ENCODE data around the gene PPY. TPM values are rescaled to one million over a fixed set of nuclear protein-coding genes. Genes with fewer than 3 reads are reported as not detected.
"Not testable (repeated sequence)": the region's sequence is repeated elsewhere in the genome, so short reads cannot be mapped to it uniquely, and the experiment has no call there.

PPY gene
- total RNA-seq, 2 experiments from 2014 or later: not detected

DNA sequence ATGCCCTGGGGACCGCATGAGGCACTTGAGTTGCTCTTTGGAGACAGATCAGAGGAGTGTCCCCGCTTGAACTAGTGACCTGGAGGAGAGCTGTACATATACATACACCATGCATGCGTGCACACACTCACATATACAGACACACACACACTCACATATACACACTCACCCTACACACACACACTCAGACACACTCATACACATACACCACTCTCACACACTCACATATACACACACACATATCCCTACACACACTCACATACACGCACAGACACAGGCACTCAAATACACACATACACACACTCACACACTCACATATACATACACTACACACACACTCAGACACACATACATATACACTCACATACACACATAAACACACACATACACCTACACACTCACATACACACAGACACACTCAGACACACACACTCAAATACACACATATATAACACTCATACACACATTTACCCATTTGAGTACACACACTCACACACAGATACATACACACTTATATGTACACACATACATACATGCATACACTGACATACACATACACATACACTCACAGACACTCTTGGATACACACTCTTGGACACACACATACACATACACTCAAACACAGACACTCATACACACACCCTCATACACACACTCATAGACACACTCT lies 29.5 kb downstream of the PPY start:
- ChIA-PET CTCF (interaction anchor here (1.2 kb wide), 1 partner anchor 15 kb away, joined by 3 read pairs; no protein-coding TSS in a partner anchor), POLR2A (no interaction called here)

DNA sequence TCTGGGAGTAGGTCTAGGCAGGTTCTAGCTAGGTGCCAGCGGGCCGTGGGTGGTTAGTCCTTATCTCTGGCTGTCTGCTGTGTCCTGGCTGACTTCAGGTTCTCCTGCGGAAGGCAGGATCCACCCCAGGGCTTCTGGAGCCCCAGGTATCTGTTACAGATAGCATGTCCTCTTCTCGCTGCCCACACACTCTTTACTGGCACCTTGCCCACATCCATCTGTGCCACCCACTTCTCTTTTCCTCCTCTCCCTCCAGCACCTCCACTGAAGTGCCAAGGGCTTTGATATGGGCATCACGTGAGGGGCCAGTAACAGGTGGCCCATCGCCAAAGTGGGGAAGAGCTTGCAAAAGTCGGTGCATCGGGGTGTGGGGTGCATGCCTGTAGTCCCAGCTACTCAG lies 30.4 kb downstream of the PPY start:
- POLR2A ChIA-PET: no interaction called here
- CTCF ChIA-PET: interaction anchor here (1.2 kb wide), 1 partner anchor 16 kb away, joined by 3 read pairs; no protein-coding TSS in a partner anchor

DNA sequence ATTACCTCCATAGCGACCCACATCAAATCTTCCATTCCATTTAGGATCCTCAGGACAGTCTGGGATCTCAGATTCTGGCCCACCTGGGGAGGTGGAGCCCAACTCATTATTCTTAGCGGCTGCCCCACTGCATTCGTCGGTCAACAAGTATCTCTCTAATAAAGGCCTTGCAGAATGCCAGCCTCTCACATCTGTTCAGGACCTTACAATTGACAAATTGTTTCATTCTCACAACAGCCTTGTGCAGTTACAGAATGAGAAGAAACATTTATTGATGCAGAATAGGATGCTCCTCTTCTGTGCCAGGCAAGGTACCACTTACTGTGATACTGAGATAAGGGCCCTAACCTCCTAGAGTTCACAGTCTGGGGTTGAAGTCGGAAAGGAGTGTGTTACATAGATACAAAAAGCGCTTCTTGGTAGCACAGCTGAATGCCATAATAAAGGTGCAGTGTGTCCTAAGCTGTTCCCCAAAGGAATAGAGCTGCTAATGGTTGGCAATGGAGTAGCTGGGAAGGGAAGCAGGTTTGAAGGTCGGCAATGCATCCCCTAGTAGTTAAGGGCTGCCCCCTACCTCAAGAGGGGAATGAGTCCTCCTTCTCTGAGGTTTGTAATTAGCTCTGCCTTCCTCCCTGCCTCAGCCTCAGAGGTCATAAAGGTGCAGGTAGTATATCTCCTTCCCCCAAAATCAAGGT lies 32.6 kb downstream of the PPY start:
- POLR2A ChIA-PET: no interaction called here
- CTCF ChIA-PET: interaction anchor here (0.8 to 2.7 kb wide), 9 partner anchors 9 to 86 kb away, joined by 3 to 13 read pairs (median 4); no protein-coding TSS in a partner anchor

DNA sequence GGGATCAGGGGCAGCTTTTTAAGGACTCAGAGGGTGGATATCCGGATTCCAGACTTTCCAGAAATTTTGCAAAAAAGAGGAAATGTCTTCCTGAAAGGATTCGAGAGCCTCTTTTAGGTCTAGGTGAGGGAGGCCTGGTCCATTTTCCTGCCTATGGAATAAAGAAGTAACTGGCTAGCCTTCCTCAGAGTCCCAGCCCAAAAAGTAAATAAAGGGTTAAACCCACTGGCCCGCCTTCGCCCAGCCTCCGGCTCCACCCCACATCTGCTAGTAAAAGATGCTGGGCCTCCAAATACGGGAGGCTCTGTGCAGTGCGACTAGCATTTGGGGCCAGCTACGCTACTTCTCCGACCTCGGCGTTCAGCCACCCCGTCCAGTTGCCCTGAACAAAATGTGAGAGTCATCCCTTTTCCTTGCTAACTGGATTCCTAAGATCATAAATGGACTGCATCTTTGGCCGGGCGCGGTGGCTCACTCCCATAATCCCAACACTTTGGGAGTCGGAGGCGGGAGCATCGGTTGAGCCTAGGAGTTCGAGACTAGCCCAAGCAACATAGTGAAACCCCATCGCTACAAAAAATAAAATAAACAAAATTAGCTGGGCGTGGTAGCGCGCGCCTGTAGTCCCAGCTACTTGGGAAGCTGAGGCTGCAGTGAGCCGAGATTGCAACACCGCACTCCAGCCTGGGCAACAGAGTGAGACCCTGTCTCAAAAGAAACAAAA lies 34.1 kb downstream of the PPY start:
- POLR2A ChIA-PET: no interaction called here

DNA sequence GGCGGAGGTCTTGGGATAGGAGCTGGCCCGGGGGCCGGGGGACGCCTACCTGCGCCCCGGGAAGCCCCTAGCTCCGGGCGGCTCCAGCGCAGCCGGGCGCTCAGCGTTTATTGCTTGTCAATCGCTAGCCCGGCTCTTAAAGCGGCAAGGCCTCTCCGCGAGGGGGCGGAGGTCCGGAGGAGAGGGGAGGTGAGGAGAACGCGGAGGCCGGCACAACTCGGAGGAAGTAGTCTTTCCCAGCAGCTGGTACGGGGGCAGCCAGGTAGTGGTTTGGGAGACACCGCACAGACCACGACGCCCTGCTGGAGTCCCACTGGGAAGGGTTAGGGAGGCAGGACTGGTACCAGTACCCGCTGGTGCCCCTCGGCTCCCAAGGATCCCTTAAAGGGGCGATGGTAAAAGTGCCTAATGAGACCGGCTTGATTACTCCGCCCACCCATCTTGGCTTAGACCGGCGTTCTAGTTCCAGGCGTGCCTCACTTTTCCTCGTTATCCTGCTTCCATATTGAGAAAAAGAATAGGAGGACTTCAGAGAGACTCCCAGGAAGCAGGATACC lies 34.8 kb downstream of the PPY start, which contains the start of gene MPP2:
MPP2 (minus strand) TSS at position 112 of the 557 bp plus-strand sequence. CDS start 3,076 bp downstream, outside the sequence.
- ChIA-PET CTCF (interaction anchor here (0.8 to 1.7 kb wide), 2 partner anchors 10 to 27 kb away, joined by 3 to 4 read pairs; no protein-coding TSS in a partner anchor), POLR2A (interaction anchor here (0.6 kb wide), 1 partner anchor 694 kb away, joined by 10 read pairs; no protein-coding TSS in a partner anchor)

More for the DNA sequence above, 34.1 kb downstream of the PPY start:
- CTCF ChIA-PET: interaction anchor here (1.2 to 2.6 kb wide), 4 partner anchors 11 to 36 kb away, joined by 3 to 13 read pairs (median 7); no protein-coding TSS in a partner anchor

DNA sequence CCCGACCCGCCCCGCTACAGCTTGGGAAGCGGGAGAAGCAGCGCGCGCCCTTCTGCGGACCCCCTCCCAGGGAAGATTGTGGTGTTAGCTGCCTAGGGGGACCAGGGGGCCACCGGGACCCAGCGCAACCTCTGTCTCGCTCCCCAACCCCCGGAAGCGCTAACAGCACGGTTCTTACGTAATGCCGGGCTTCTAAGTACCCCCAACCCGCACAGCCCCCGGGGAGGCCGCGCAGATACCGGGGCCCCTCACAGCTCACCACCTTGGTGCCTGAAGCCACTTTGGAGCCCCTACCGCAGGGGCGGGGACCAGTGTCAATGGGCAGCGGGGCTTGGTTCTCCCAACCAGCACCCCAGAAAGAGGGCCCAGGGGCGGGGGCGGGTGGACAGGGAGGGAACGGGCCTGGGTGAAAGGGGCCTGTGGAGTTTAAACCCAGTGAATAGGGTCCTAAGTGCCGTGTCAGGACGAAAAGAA lies 35.3 kb downstream of the PPY start:
- ChIA-PET POLR2A (interaction anchor here (0.6 kb wide), 1 partner anchor 693 kb away, joined by 10 read pairs; no protein-coding TSS in a partner anchor), CTCF (interaction anchor here (0.8 to 1.7 kb wide), 2 partner anchors 10 to 27 kb away, joined by 3 to 4 read pairs; no protein-coding TSS in a partner anchor)

DNA sequence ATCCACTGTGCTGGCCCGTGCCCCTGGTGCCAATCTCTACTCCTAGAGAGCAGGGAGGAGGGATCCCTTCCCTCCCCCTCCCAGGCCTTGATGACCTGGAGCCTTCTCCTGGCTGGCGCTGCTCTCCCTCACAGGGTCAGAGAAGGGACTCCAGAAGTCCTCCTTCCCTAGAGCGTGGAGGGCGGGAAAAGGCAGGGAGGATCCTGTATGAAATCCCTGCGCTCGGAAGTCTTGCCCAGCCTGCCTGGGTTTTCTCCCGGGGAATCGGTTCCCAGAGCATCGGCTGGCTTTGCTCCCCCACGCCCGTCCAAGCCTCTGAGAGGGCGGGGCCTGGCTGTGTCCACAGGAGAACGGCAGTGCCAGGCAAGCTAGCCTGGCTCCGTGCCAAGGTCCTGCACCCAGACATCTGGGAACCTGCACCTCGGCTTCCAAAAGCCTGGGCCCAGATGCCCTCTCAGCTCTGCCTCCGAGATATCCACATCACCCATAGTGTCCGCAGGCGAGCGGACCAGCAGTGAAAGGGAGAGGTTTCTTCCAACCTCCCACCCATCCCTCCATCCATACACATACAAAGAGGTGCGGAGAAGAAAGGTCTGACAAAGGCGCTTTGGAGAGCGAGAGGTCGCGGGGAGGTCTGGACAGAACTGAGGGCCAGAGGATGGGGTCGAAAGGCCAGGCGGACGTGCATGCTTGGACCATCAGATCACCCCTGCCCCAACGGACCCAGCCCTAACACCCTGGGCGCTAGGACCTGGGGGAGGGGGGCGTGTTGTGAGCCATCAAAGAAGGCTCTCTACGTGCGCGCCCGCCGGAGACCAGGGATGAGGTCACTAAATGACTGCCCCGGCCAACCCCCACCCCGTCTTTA lies 36.1 kb downstream of the PPY start:
- ChIA-PET CTCF (no interaction called here), POLR2A (no interaction called here)

DNA sequence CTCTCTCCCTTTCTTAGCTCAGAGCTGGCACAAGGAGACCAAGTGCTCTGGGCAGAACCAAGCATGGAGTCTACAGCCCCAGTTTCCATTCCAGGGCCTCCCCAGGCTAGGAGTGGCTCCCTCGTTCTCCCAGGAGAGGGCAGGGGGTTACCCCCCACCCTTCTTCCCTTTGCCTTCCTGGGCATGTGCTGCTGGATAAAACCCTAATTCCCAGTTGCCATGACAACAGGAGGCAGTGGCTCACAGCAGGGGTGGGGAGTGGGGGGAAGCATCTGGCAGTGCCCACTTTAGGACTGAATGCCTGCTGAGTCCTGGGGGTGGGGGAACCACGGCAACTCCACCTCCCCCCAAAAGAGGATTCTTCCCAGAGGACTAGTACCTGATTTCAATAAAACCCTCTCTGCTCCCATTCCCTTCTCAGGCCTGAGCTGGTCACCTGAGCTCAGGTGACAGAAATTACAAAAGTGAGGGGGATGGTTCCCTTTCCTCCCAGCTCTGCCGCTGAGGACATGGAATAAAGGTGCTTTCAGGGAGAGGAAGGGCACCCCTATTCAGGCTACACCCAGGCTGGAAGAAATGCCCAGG lies 36.8 kb downstream of the PPY start:
- POLR2A ChIA-PET: no interaction called here
- CTCF ChIA-PET: interaction anchor here (1.4 to 1.7 kb wide), 2 partner anchors 25 to 38 kb away, joined by 3 to 5 read pairs; no protein-coding TSS in a partner anchor

DNA sequence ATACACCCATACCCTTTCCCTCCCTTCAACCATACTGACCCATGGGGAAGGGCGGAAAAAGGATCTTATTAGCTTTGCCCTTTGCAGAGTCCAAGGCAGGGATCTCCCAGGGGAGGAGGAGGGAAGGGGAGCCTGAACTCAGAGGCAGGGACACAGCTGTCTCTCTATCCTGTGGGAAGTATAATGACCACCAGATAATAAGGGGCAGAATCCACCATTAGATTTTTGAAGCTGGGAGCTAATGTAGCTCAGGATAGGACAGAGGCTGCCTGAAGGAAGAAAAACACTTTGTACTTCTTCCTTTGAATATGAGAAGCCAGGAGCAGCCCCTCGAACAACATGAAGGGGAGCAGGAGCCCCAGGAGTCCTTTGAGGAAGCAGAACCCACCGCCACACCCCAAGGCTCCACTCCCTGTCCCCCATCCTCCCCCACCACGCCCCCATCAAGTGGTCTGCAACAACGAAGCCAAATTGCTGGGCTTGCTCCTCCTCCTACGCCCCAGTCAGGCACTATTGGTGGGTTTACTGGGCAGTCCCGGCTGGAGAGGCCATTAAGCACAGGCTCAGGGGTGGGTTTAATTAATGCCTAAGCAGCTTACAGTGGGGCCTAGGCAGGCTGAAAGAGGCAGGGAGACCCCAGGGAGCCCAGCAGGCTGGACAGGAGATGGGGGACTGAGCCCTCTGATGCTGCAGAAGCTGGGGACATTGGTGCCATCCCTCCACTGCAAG lies 40.3 kb downstream of the PPY start:
- CTCF ChIA-PET: interaction anchor here (1.4 to 1.8 kb wide), 2 partner anchors 24 to 42 kb away, joined by 4 to 5 read pairs; no protein-coding TSS in a partner anchor

DNA sequence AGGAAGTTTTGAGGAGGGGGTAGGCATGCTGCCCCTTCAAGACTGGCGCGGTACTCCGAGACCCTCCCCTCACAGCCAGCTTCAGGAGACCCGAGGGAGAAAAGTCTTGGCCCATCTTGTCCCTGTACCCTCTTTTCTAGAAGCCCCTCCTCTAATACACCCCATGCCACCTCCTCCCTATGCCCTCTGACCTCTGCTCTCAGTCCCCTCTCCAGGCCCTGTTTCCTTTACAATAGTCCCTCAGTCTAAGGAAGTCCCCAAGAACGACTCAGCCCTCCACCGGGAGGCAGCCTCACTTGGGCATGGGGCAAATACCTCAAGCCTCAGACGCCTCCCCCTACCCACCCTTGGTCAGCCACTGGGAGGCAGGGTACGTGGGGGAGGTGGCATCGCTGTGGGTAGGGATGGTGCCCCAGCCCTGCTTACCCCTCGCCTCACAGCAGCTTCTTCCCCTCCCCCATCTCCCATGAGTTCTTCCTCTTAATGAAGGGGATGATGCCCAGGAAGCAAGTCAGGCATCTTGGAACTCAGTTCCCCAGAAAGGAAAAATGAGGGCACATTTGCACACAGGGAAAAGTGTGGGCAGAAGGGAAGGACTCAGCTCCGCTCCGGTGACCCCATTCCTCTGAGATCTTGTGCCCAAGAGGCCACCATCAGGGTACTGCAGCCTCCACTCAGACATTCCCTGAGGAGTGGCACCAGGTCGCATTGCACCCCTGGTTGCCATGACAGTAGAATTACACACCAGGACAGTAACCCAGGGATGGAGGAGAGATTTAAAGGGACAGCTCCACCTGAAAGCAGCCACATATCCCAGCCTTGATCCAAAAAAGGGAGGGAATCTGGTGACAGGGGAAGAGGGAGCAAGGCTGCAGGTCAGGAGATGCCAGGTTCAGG lies 41.2 kb downstream of the PPY start:
- ChIA-PET POLR2A (no interaction called here), CTCF (no interaction called here)

More for the DNA sequence above, 40.3 kb downstream of the PPY start:
- POLR2A ChIA-PET: no interaction called here

DNA sequence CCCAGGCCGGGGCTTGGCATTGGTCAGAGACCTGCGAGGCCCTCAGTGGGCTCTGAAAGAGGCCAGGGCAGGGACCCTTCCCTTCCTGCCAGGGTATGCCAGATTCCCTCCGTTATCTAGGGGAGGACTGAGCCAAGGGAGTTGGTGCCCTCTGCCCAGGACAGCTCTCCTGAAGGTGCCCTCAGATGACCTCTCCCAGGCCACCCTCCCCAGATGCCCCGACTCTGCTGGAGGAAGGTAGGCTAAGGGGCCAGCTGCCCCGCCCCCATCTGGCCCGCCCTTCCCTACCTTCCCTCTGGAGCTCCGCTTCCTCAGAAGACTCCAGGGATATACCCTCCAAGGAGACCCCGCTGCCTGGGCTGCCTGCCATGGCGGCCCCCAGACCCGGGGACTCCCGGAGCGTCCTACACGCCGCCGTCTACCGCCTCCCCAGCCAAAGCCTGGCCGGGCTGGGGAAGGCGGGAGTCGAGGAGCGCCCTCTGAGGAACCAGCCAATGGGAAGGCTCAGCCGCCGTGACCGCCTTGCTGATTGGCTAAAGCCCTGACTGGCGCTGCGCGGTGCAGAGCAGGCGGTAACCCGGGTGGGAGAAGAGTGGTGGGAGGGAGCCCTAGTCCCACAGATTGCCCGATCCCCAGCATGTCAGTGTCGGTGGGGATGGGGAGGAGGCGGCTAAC lies 42.0 kb downstream of the PPY start:
- CTCF ChIA-PET: interaction anchor here (0.6 to 1.0 kb wide), 2 partner anchors 44 to 71 kb away, joined by 3 read pairs; no protein-coding TSS in a partner anchor
- POLR2A ChIA-PET: no interaction called here

DNA sequence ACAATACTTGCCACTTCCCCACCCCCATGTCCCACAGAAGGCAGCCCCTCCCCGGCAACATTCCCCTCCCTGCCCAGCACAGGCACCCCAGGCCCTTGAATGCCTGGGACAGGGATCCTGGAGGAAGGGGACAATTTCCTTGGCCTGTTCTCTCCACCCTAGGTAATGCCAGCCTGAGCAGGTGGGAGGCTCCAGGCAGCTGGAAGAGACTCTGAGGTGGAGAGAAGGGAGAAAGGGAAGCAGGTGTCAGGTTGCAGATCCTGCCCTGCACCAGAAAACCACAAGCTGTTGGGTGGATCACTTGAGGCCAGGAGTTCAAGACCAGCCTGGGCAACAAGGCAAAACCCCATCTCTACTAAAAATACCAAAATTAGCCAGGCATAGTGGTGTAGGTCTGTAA lies 43.8 kb downstream of the PPY start:
- ChIA-PET POLR2A (no interaction called here), CTCF (interaction anchor here (1.3 to 1.9 kb wide), 2 partner anchors 18 to 46 kb away, joined by 3 to 6 read pairs; no protein-coding TSS in a partner anchor)

DNA sequence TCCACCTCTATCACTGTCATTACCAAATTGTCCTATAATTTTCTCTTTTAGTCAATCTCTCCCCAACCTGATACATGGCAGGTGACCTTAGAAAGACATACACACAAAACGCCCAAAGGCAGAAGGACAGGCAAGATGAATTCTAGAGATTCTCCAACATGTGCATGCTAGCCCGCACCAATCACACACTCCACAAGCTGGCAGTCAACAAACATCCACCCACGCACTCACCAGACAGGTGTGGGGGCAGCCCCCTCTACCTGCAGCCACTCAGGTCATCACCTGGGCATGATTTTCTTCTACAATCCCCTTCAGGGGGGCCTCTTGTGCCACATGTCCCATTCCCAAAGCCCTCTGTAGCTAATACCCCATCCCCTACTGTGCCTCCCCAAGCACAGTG lies 44.4 kb downstream of the PPY start:
- POLR2A ChIA-PET: no interaction called here
- CTCF ChIA-PET: interaction anchor here (1.3 to 1.9 kb wide), 2 partner anchors 18 to 46 kb away, joined by 3 to 6 read pairs; no protein-coding TSS in a partner anchor

DNA sequence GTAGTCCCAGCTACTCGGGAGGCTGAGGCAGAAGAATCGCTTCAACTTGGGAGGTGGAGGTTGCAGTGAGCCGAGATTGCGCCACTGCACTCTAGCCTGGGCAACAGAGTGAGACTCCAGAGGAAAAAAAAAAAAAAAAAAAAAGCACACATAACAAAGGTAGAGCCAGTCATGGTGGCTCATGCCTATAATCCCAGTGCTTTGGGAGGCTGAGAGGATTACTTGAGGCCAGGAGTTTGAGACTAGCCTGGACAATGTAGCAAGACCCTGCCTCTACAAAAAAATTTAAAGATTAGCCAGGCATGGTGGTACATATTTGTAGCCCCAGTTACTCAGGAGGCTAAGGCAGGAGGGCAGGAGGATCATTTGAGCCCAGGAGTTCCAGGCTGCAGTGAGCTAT lies 47.8 kb downstream of the PPY start:
- CTCF ChIA-PET, POLR2A ChIA-PET: not testable (repeated sequence)

DNA sequence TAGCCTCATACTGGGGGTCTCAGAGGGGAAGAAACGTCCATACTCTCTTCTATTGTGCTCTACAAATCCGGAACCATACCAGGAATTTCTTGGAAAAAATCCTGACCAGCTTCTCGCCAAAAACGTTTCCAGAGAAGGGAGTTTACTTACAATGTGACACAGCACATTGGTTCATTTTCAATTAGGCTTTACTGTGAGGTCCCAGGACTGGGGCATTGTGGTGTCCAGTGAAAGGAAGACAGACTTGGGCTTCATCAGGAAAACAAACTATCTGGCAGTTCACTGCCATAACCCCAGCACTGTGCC lies 49.7 kb downstream of the PPY start:
- CTCF ChIA-PET: interaction anchor here (2.1 kb wide), 1 partner anchor 14 kb away, joined by 11 read pairs; no protein-coding TSS in a partner anchor
- POLR2A ChIA-PET: no interaction called here
